HG02588 (cell line): Measurements from ENCODE around the gene AGPAT3.
A peak's percentile ranks its signal among the peaks of the same experiment; 100 is the strongest.

Source experiments
- ATAC-seq: cut with Tn5 transposase; IDR thresholded peaks from one replicate; pipeline ENCODE4 v1.9.1; 2021; ENCODE audit warnings: mild to moderate bottlenecking, moderate library complexity; ENCODE audit not compliant: unreplicated experiment

Gene AGPAT3

GRCh38 chr21:44012474-44013379, 147.7 kb downstream of the AGPAT3 start:
- ATAC-seq = peak; percentile 62

- no peak for ATAC-seq
Observed at GRCh38 chr21:44013380-44014088, 148.5 kb downstream of the AGPAT3 start.

- no peak for ATAC-seq
Observed at GRCh38 chr21:44017601-44018000, 152.6 kb downstream of the AGPAT3 start.

GRCh38 chr21:44018127-44018526, 153.1 kb downstream of the AGPAT3 start:
- ATAC-seq = no peak

- ATAC-seq = no peak
Observed at GRCh38 chr21:44018813-44019567, 154.0 kb downstream of the AGPAT3 start.

GRCh38 chr21:44019568-44019958, 154.5 kb downstream of the AGPAT3 start:
- no peak for ATAC-seq

- no peak for ATAC-seq
Observed at GRCh38 chr21:44020551-44020950, 155.5 kb downstream of the AGPAT3 start.

- ATAC-seq = no peak
Observed at GRCh38 chr21:44021064-44021463, 156.0 kb downstream of the AGPAT3 start.

- no peak for ATAC-seq
Observed at GRCh38 chr21:44024257-44024656, 159.2 kb downstream of the AGPAT3 start.

GRCh38 chr21:44024887-44025353, 159.9 kb downstream of the AGPAT3 start:
- ATAC-seq = no peak

- ATAC-seq = no peak
Observed at GRCh38 chr21:44027607-44028286, 162.7 kb downstream of the AGPAT3 start.

- no peak for ATAC-seq
Observed at GRCh38 chr21:44028287-44028659, 163.2 kb downstream of the AGPAT3 start.

- no peak for ATAC-seq
Observed at GRCh38 chr21:44029460-44030087, 164.6 kb downstream of the AGPAT3 start.

- no peak for ATAC-seq
Observed at GRCh38 chr21:44035244-44035643, 170.2 kb downstream of the AGPAT3 start.
